Measurements from ENCODE around the gene TRIO. TPM values are rescaled to one million over a fixed set of nuclear protein-coding genes. Genes with fewer than 3 reads are reported as not detected.

The TRIO gene
- polyA plus RNA-seq, 10 donors = 151 to 228 (median 197) TPM

DNA sequence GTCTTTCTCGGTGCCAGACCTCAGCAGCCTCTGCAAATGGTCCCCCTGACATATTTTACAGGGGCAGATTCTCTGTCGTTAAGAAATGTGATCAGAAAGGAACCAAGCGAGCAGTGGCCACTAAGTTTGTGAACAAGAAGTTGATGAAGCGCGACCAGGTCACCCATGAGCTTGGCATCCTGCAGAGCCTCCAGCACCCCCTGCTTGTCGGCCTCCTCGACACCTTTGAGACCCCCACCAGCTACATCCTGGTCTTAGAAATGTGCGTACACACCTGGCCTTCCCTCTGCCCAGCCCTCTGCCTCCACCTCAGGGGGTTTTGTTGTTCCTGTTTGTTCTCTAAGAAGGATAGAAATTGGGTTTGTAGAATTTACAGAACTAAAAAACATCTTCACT, 361.2 kb downstream of the TRIO start:
- DNase-seq = no peak

DNA sequence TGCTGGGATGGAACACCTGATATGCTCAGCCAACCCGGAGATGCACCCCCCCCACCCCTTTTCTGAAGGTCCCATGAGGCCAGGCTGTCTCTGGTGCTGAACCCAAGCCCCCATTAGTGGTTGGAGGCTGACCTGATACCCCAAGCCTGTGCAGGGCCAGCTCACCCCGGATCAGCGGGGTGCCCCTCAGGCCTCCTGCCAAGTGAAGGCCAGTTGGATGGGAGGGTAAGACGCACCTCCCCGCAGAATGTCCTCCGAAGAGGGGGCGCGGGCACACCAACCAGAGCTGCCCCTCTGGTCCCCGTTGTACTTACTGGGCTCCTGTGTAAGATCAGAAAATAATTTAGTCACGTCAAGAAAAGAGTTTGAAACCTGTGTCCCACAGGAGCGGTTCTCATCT, 361.7 kb downstream of the TRIO start:
- peak in 1 of 3 donors; percentile 13 for DNase-seq

DNA sequence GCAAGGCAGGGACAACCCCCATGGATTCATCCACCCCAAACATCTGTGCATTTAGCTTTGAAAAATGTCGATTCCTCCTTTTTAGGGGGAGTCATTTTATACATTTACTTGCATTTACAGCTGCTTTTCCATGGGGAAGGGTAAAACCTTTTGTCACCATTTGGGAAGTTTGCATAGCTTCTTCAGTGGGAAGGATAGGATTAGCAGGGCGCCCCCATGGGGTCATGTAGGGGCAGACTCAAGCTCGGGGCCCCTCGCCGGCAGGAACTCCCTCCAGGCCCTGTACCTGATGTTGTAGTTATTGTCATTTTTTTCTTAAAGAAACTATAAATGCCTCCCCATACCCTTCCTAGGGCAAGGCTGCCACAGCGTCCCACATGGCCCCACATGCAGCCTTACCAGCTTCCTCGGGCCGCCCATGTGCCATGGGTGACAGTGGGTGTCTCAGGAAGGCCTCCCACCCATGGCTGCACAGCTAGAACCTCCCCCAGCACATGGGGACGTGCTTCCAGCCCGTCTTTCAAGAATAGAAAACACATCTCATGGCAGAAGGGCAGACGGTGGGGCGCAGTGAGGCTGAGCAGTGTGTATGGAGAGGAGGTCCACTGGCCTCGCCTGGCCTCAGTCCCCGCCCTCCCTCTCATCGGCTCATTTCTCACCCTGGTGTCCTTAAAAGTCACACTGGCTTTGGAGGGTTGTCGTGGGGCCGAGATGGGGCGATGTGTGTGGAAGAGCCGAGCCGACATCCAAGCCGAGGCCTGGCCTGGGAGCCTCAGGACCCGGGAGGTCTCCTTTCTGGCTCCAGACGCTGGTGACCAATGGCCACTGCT, 362.4 kb downstream of the TRIO start:
- peak in 1 of 3 donors; percentile 28 for DNase-seq

DNA sequence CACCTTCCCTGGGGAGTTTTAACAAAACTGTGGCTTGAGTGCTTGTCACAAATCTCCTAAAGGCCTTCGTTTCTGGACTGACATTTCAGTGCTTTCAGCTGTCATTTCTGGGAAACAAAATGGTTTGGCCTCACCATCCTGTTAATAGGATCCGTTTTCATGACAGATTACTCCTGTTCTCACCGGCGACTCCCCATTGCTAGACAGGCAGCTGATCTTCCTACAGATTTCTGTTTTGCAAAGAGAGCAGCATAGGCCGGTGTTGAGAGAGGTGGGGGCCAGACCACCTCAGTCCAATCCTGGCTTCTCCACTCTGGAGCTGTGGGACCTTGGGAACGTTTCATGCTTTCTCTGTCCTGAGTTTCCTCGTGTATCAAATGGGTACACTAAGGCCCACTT, 363.0 kb downstream of the TRIO start:
- DNase-seq = peak in 1 of 3 donors; percentile 30

DNA sequence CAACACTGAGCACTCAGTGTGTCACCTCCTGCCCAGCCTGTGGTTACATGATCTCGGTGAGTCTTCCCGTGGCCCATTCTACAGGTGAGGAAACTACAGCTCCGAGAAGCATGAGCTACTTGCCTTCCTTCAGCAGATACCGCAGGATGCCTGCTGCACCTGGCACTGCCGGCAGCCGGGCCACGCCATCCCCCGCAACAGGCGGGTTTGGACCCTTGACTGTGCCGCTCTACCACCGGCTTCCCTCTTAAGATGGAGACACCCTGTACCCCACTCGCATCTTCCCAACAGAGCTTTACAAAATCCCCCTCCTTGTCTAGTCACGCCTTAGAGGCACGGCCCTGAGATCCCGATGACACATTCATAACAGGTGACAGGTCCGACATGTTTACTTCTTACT, 363.5 kb downstream of the TRIO start:
- peak in 1 of 3 donors; percentile 12 for DNase-seq

DNA sequence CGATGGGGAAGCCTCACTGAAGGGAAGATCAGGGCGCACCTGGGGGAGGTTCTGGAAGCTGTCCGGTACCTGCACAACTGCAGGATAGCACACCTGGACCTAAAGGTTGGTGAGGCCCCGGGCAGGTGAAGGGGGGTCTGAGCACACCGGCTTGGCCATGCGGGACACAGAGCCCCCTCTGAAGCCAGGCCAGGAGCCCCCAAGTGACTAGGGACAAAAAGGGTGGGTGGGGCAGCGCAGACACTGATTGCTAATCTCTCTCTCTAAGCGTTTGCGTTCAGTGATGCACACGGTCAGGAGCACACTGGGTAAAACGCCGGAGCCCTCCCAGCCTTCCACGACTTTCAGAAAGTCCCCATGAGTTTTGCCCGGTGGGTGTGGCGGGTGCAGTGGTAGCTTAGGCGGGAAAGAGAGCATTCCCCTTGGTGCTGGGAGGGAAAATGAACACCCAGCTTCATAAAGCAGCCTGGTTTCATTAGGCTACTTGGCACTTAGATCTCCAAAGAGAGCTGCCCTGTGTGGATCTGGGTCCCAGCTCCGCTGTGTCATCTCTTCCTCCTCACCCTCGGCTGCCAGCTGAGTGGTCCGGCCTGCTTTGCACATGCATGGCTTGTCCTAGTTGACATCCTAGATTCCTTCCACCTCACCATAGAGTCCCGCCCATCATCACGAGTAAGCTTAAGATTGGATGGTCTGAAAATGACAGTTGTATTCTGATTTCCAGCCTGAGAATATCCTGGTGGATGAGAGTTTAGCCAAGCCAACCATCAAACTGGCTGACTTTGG, 364.2 kb downstream of the TRIO start:
- DNase-seq = peak in 1 of 3 donors; percentile 27

DNA sequence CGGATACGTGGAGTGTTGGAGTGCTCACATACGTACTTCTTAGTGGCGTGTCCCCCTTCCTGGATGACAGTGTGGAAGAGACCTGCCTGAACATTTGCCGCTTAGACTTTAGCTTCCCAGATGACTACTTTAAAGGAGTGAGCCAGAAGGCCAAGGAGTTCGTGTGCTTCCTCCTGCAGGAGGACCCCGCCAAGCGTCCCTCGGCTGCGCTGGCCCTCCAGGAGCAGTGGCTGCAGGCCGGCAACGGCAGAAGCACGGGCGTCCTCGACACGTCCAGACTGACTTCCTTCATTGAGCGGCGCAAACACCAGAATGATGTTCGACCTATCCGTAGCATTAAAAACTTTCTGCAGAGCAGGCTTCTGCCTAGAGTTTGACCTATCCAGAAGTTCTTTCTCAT, 364.9 kb downstream of the TRIO start:
- DNase-seq = no peak

DNA sequence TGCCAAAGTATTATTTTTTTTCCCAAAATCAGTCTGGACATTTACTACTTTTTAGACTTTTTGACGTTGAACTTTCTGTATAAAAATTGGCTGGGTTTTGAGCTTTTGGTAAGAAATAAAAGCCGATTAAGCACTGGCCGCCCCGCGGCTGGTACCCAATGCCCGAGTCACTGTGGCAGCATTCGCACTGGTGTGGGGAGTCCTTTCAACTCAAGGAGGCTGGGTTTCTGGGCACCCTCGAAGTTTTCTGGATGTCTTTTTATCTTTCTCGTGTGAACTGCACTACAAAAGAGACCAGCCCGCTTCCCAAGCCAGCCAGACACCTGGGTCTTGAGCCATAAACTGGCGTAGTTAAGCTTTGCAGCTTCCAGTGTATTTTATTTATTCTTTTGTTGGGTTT, 366.4 kb downstream of the TRIO start:
- DNase-seq = no peak

DNA sequence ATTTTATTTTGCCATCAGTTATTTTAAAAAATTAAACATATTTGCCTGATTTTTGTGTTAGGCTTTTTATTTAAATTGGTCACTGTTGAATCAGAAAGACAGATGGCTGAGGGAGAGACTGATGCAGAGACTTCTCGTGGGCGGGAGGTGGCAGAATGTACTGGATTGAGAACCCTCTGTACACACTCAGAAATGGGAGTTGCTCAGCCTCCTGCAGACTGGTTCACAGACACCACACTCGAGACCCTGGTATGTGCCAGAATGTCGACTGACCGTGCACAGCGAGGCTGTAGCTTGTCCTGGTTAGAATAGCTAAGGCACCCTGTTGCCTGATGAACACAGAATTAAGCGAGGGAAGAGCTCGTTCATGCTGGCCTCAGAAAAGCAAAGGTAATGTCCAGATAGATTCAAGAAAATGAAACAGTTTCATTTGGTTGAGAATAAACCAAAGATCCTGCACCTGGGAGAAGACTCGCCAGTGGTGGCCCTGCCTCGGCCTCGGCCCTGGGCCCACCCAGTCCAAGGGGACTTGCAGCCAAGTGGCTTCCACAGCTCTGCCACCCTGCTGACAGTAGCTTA, 367.1 kb downstream of the TRIO start:
- no peak for DNase-seq

DNA sequence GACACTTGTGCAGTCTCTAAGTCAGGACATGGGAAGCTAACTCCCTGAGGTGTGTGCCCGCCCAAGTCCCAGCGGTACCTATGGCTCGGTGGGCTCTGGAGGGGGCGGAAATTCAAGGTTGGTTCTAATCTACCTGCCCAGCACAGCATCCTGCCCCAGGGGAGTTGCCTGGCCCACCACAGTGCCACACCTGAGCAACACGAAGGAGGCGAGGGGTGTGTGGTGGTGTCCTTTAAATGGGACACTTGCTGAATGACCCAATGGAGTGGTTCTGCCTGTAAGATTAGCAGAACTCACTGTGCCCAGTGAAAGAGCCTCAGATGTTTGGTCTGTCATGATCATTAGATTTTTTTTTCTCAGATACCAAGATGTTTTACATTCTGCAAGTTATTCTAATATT, 367.7 kb downstream of the TRIO start:
- DNase-seq = no peak

DNA sequence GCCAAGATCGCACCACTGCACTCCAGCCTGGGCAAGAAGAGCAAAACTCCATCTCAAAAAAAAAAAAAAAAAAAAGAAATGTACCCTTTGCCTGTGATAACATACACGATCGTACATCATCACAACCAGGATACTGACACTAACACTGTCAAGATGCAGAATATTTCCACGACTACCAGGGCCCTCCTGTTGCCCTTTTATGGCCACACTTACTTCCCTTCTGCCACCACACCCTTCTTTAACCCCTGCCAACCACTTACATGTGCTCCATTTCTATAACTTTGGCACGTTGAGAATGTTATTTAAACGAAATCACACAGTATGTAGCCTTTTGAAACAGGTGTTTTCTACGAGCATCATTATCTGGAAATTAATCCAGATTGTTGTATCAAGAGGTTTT, 369.4 kb downstream of the TRIO start:
- no peak for DNase-seq

DNA sequence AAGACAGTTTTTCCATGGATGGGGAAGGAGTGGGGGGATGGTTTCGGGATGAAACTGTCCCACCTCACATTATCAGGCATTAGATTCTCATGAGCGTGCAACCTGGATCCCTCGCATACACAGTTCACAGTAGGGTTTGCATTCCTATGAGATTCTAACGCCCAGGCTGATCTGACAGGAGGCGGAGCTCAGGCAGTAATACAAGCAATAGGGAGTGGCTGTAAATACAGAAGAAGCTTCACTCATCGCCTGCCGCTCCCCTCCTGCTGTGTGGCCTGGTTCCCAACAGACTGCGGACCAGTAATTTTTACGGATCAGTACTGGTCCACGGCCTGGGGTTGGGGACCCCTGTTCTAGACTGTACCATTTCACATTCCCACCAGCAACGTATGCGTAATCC, 370.1 kb downstream of the TRIO start:
- no peak for DNase-seq

DNA sequence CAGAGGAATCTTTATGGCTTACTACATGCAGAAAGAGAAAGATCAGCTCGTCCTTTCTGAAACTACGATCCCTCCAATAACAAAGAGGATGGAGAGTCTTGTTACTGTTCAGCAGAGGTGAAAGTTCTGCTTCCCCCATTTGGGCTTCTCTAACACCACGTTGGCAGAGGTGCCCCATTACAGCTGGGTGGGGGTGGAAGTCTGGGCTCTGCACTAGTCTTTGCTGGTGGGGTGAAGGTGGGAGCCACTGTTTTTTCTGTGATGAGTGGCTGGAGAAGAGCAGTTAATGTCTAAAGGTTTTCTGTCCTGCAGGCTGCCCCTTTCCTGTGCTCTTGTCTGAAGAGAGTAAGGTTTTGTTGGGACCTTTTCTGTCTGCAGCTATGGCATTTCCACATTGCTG, 373.8 kb downstream of the TRIO start:
- DNase-seq = no peak

DNA sequence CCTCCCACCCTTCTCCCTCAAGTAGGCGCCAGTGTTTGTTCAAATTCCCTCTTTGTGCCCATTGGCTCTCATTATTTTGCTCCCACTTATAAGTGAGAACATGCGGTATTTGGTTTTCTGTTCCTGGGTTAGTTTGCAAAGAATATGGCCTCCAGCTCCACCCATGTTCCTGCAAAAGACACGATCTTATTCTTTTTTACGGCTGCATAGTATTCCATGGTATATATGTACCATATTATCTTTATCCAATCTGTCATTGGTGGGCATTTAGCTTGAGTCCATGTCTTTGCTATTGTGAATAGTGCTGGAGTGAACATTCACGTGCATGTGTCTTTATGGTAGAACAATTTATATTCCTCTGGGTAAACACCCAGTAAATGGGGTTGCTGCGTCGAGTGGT, 375.5 kb downstream of the TRIO start:
- DNase-seq = no peak

DNA sequence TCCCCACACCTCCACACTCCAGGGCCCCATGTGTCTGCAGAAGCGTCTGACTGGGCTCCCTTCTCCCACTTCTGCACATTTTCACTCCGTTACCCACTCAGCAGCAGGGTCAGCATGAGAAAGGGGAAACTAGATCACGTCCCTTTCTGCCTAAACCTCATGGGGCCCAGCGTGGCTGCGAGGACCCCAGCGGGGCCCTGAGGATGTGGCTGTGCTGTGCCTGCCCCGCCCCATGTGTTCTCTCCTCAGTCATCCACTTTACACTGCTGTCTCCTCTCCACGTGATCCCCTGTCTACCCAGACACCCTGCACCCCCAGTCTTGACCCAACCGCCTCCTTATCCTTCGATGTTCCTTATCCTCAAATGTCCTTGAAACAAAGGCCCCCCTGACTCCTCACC, 378.6 kb downstream of the TRIO start:
- no peak for DNase-seq

DNA sequence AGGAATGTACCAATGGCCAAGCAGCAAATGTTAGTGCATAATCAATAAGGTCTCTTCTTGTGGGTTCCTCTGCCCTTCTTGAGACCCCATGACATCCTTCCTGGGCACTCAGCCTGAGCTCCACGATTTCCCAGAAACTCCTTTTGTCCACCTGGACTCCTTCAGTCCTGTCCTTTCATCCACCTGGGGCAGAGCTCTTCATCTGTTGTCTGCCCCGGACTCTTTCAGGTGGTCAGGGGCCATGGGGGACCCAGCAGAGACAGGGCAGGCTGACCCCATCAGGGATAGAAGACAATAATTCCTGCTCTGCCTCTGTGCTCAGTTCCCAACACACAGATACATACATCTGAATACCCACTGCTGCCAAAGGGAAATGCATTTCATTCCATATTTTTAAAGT, 379.6 kb downstream of the TRIO start:
- DNase-seq = no peak

DNA sequence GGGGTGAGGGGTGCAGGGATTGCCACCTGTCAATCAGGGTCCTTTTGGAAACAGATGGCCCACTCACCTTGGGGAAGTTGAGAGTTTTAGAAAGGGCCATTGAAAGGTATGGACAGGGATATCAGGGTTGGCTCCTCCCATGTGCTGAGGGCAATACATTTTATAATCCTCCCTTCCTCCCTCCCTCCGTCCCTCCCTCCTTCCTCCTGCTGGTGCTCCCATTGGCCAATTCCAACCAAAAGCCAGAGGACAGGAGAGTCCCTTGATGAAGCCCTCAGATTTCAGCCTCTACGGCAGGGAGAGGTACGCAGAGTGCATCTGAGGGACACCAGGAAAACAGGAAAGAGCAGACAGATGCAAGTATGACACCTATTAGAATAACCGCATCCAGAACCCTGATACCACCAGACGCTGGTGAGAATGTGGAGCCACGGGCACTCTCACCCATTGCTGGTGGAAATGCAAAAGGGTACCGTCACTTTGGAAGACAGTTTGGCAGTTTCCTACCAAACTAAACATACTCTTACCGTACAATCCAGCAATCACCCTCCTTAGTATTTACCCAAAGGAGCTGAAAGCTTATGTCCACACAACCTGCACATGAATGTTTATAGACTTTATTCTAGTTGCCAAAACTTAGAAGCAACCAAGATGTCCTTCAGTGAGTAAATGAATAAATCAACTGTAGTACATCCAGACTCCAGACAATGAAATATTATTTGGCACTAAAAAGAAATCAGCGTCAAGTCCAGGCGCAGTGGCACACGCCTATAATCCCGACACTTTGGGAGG, 380.3 kb downstream of the TRIO start:
- no peak for DNase-seq

DNA sequence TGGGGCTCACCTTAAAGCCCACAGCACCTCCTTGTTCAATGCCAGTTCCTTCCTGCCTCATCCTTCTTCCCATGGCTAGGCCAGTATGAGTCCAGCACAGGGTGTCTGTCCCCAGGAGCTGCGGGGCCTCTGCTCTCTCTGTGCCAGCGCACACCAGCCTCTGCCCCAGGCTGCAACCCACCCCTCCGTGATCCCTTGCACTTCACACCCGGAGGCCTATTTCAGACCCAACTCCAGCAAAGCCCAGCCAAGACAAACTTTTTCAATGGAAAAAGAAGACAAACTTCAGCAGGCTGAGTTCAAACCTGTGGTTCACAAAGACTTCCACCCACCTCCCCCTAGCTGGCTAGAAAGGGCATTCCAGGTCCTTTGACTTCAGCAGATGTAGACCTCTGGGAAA, 382.3 kb downstream of the TRIO start:
- DNase-seq = no peak

DNA sequence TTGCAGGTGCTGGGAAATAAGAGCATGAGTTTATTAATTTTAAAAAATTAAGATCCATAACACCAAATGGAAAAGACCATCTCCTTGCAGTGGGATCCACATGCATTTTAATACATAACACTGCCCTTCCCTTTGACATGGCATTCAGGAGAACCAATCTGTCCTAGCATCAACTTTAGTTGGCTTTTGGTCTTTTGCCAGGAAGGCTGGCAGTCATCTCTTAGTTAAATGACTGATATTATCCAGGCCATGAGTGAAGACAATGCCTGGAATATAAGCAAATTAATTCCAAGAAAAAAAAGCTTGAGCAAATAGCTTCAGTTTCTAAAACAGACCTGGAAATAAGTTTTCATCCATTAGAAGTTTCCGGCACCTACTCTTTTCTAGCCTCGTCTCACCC, 383.4 kb downstream of the TRIO start:
- no peak for DNase-seq

DNA sequence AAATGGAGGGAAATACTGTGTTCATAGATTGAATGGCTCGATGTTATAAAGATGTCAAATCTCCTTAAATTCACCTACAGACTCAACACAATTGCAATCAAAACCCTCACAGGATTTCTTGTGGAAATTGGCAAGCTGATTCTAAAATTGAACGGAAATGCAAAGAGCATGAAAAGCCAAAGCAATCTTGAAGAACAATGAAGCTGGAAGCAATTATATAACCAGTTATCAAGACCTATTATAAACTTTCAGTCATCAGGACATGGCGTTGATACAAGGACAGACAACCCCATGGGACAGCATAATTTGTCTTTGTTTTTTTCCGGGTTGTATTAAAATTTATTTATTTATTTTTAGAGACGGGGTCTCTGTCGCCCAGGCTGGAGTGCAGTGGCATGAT, 385.0 kb downstream of the TRIO start:
- no peak for DNase-seq

DNA sequence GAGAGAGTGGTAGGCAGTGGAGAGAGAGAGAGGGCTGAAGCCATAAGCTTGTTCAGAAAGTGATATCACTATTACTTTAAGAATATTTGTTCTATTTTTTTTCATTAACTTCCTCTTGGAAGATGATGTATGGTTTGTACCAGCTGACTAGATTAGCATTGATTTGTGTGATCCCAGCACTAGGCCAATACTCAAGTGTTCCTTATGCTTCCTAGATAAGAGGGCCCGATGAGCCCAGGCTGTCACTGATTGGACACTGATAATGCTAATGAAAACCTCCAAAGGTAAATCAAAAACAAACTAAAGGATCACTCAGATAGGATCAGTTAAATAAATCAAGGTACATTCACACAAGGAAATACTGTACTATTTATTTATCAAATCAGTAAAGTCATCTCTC, 385.8 kb downstream of the TRIO start:
- DNase-seq = no peak

DNA sequence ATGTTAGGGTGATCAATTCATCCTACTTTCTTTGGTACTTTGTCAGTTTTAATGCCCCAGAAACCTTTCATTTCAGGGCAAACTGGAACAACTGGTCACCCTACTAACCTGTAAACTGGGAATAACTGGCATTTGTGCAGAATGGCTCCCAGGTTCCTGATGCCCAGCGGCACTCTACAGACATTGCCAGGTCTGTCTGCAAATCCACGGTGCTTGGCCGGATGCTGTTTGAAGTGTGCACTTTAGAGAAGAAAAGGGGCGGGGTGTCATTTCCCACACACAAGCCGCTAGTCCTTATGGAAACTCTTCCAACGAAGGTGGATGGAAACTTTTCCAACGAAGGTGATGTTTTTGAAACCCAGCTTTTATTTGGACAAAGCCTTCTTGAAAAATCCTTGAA, 388.5 kb downstream of the TRIO start:
- DNase-seq = no peak
